ENCODE measurements around the gene KDM1A.

The KDM1A gene

GRCh38 chr1:23100074-23100748 is 80.9 kb downstream of the KDM1A start:
- no peak for DNase-seq (ENCODE audit: low read depth)

GRCh38 chr1:23101101-23101827 is 82.0 kb downstream of the KDM1A start:
- no peak overlapping the region for H3K4me3 ChIP-seq (ENCODE audit: low read depth, low read length)
- DNase-seq (ENCODE audit: low read depth), result no peak
- TF ChIP-seq CTCF (IDR thresholded peaks at IDR 0.05; ENCODE audit: low read depth, low read length, missing control alignments), result no peak

More at GRCh38 chr1:23100074-23100748, 80.9 kb downstream of the KDM1A start:
- H3K4me3 ChIP-seq (ENCODE audit: low read depth, low read length), result no peak overlapping the region
- no peak for TF ChIP-seq CTCF (IDR thresholded peaks at IDR 0.05; ENCODE audit: low read depth, low read length, missing control alignments)

- no peak for TF ChIP-seq CTCF (IDR thresholded peaks at IDR 0.05; ENCODE audit: low read depth, low read length, missing control alignments)
- no peak overlapping the region for H3K4me3 ChIP-seq (ENCODE audit: low read depth, low read length)
These were observed 82.6 kb downstream of the KDM1A start for GRCh38 chr1:23101887-23102286.

GRCh38 chr1:23102289-23102688 is 83.0 kb downstream of the KDM1A start:
- no peak for TF ChIP-seq CTCF (IDR thresholded peaks at IDR 0.05; ENCODE audit: low read depth, low read length, missing control alignments)
- H3K4me3 ChIP-seq (ENCODE audit: low read depth, low read length), result no peak overlapping the region
- DNase-seq (ENCODE audit: low read depth), result no peak

More at GRCh38 chr1:23101887-23102286, 82.6 kb downstream of the KDM1A start:
- DNase-seq (ENCODE audit: low read depth), result no peak

GRCh38 chr1:23103001-23103889 is 84.0 kb downstream of the KDM1A start:
- no peak for DNase-seq (ENCODE audit: low read depth)
- no peak for TF ChIP-seq CTCF (IDR thresholded peaks at IDR 0.05; ENCODE audit: low read depth, low read length, missing control alignments)

GRCh38 chr1:23108918-23109533 is 89.8 kb downstream of the KDM1A start:
- TF ChIP-seq CTCF (IDR thresholded peaks at IDR 0.05; ENCODE audit: low read depth, low read length, missing control alignments), result no peak
- H3K4me3 ChIP-seq (ENCODE audit: low read depth, low read length), result no peak overlapping the region
- no peak for DNase-seq (ENCODE audit: low read depth)

More at GRCh38 chr1:23103001-23103889, 84.0 kb downstream of the KDM1A start:
- no peak overlapping the region for H3K4me3 ChIP-seq (ENCODE audit: low read depth, low read length)

Measured in GM12864 (cell line).